K562 (cell line): ENCODE measurements around the gene TNRC6B. TPM values are rescaled to one million over a fixed set of nuclear protein-coding genes. Genes with fewer than 3 reads are reported as not detected.

Experiments
- ZNF318 ChIP-seq, 2 experiments: fragments of 450-650 bp; IDR thresholded peaks; 2 replicates each; pipeline ENCODE4 v1.6.1; 2016; ENCODE audit warnings: mild to moderate bottlenecking in 2 of 2, borderline replicate concordance in 1 of 2, low read depth in 1 of 2, moderate library complexity in 1 of 2
- polyA plus RNA-seq, 8 experiments: library from polyadenylated mRNA; depleted of rRNA in 4 of 8; stranded (reverse) in 5 of 8; unstranded in 3 of 8; fragments of >200 nt; fragmentation: Nextera tagmentation in 2 of 8; fragmentation: Illumina TruSeq in 1 of 8; extraction: Ambion mirVana in 2 of 8; extraction: Trizol in 1 of 8; gene quantifications; 2 replicates each; pipeline versions ENCODE4 v1.2.1 to v1.2.3, GENCODE V29; 2011 to 2014; ENCODE audit warnings: inconsistent platforms in 1 of 8, missing spikeins in 1 of 8
- total RNA-seq, 7 experiments: library from RNA; depleted of rRNA in 6 of 7; stranded (reverse); fragments of >200 nt in 6 of 7; fragmentation: Illumina TruSeq in 2 of 7; extraction: Trizol in 2 of 7; gene quantifications; 2 replicates each; pipeline versions ENCODE4 v1.2.1 to v1.2.3, GENCODE V29; 2011 to 2021; ENCODE audit warnings: low replicate concordance in 1 of 7
- TF ChIP-seq, protein P1 (sequence below): sonication (generic); formaldehyde crosslinking; IDR thresholded peaks from 2 replicates; pipeline ENCODE4 v1.9.0; 2022; ENCODE audit warnings: mild to moderate bottlenecking, missing genetic modification reagents
- TF ChIP-seq, protein P2 (sequence below): sonication (generic); formaldehyde crosslinking; IDR thresholded peaks from 2 replicates; pipeline ENCODE4 v1.5.0; 2020; ENCODE audit warnings: missing genetic modification reagents

TNRC6B gene
- total and polyA plus RNA-seq, 9 of the 15 experiments (the other 6 are each of a cell fraction or from before 2014, with no cell fraction given), result 0.96 to 18.8 (median 10.8) TPM

DNA sequence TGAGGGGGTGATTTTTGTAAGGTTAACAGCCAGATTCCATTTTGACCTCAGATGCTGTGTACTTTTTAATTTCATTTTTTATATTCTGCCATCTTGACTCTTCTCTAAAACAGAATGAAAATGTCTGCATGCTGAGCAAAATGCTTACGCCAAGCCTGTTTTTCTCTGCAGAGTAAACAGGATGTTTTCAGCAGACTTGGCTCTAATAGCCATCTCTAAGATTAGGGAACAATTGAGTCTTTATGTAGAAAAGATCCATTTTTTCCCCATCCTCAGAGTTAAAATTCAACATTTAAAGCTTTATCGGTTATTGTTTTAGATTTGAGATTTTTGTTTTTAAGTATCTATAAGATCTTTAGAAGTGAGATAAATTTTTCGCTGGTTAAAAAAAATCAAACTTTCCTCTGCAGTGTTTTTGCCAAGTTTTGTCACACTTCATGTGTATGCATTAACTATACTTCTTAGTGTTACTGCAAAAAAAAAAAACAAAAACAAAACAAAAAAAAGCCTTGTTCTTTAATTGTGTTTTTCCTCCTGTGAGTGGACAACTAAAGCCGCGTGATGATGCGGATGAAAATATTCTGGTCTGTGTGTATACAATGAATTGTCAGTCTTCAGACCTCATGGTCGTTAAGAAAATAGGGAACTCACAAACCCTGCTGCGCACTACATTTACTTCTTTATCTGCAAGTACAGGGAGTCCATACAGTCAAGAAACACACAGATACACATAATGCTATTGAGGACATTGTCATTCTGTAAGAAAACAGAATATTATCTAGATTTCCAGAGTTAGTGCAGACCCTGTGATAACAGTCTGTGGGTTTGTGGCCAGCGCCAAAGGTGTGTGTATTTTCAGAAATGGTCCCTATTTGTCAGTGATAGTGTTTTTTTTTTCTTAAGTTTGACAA is 151.1 kb downstream of the TNRC6B start (continued):
- TF ChIP-seq, protein P1, sequence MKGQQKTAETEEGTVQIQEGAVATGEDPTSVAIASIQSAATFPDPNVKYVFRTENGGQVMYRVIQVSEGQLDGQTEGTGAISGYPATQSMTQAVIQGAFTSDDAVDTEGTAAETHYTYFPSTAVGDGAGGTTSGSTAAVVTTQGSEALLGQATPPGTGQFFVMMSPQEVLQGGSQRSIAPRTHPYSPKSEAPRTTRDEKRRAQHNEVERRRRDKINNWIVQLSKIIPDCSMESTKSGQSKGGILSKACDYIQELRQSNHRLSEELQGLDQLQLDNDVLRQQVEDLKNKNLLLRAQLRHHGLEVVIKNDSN (CRISPR knock-in tag), result no peak
- TF ChIP-seq, protein P2, sequence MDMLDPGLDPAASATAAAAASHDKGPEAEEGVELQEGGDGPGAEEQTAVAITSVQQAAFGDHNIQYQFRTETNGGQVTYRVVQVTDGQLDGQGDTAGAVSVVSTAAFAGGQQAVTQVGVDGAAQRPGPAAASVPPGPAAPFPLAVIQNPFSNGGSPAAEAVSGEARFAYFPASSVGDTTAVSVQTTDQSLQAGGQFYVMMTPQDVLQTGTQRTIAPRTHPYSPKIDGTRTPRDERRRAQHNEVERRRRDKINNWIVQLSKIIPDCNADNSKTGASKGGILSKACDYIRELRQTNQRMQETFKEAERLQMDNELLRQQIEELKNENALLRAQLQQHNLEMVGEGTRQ (CRISPR knock-in tag), result no peak
- TF ChIP-seq ZNF318 (IDR thresholded peaks at IDR 0.05; ENCODE audit: borderline replicate concordance in 1 of 2, low read depth in 1 of 2), result no peak; a peak in 1 of 4 replicates
